HG02885 (cell line): Measurements from ENCODE around the gene ROBO3.

Experiments
- ATAC-seq: cut with Tn5 transposase; IDR thresholded peaks from one replicate; pipeline ENCODE4 v1.9.1; 2021; ENCODE audit warnings: mild to moderate bottlenecking; ENCODE audit not compliant: unreplicated experiment, poor library complexity

The ROBO3 gene

DNA sequence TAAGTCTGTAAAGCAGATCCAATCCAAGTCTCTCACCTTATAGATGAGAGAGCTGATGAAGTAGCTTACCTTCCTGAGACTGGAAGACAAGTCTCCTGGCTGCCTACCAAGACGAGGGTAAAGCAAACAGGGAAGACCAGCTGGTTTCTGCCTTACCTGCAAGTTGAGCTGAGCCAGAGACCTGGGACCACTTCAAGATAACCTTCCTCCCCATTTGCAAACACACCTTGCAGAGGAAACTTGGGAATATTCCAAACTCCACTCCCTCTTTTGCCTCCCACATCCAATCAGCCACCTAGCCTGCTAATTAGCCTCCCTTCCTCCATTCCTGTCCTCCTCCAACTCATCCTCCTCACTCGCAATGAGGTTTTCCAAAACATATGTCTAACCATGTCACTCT lies 23.4 kb upstream of the ROBO3 start:
- no peak for ATAC-seq

DNA sequence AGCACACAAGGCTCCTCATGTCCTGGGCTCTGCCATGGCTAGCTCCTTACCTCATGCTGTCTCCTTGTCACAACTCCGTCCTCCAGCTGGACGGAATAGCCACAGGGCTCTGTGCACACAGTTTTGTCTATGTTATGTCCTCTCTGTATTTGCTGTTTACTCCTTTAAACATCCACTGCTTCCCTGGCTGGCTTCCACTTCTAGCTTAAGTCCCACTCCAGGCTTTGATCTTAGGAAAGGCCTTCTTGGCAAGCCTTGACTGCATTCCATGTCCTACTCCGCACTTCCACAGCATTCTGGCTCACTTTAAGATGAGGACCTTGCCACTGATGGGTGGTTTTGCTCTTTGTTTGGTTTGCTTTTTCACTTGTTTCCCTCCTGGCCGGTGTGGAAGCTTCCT lies 22.9 kb upstream of the ROBO3 start:
- ATAC-seq = no peak

DNA sequence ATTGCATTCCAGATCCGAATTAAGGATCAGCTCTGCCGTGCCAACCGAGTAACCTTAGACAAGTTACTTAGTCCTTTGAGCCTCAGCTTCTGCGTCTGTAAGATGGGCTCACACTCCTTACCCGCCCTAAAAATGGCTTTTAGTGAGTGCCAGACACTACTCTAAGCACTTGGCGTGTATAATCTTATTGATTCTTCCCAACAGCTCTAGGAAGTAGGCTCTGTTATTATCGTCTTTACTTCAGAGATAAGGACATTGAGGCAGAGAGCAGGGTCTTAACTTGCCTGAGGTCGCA lies 21.7 kb upstream of the ROBO3 start:
- no peak for ATAC-seq

DNA sequence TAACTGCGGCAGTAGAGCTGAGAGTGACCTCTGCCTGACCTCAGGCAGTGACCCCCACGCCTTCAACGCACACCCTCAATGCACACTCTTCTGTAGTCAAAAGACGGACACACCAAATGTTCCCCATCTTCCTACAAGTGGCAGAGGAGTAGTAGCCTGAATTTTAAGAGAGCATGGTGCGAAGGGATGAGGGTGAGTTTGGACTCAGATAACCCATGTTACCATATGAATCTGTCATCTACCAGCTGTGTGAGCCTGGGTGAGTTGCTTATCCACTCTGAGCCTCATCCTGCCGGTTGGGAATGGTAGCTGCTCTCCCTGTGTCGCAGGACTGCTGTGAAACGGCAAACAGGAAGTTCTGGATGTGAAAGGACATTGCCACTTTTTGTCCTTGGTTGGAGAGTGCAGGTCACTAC lies 20.6 kb upstream of the ROBO3 start:
- no peak for ATAC-seq

DNA sequence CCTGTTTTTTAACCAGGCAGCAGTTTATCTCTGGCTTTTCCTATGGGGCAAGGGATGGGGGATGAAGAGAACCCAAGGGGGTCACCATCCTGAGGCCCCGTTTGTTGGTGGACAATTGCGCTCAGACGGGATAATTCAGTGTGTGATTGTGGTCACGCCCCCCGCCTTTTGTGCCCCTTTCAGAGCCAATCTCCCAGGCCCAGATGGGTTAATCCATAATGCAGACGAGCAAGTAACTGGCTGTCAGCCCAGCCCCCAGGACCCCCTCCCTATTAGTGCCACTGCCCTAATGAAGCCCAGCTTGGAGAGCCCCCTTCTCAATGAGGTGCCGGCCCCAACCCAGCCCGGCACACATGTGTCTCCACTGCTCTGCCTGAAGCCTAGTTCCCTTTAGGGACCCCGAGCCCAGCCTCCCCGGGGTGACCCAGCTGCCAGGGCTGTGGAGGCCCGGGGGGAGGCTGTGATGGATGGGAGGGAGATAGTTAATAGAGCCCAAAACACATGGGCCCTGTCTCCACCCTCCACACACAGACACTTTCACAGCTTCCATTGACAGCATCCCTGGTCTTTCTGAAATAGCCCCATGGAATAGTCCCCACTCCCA lies 19.1 kb upstream of the ROBO3 start:
- ATAC-seq = no peak

DNA sequence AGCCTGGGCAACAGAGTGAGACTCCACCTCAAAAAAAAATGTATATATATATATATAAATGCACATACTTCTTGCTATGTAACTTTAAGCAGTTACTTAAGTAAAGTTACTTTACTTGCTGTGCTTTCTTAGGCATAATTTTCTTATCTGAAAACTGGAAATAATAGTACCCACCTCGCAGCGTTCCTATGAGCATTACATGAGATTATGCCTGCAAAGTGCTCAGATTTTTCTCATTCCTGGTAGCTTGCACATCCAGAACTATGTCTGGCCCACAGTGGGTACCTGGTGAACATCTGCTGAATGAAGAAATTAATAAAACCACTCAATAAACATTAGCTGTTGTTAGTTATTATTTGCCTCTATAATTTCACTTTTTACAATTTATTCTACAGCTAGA lies 6.1 kb upstream of the ROBO3 start:
- ATAC-seq = no peak

DNA sequence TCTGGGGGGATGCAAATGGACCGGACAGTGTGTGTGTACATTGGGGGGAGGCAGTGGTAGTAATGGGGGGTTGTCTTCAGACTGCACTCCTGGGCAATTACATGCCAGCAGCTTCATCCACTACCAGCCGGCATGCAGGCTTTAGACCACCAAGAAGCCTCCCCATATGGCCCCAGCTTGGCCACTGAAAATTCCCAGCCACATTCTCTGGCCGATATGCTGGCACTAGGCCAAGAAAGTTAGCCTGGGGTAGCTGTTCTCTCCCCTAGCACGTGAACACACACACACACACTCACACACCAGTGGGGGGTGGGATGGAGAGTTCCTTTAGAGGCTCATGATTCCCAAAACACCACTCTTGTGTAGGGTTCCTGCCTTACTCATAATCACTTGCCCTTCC lies 3.6 kb upstream of the ROBO3 start:
- no peak for ATAC-seq

DNA sequence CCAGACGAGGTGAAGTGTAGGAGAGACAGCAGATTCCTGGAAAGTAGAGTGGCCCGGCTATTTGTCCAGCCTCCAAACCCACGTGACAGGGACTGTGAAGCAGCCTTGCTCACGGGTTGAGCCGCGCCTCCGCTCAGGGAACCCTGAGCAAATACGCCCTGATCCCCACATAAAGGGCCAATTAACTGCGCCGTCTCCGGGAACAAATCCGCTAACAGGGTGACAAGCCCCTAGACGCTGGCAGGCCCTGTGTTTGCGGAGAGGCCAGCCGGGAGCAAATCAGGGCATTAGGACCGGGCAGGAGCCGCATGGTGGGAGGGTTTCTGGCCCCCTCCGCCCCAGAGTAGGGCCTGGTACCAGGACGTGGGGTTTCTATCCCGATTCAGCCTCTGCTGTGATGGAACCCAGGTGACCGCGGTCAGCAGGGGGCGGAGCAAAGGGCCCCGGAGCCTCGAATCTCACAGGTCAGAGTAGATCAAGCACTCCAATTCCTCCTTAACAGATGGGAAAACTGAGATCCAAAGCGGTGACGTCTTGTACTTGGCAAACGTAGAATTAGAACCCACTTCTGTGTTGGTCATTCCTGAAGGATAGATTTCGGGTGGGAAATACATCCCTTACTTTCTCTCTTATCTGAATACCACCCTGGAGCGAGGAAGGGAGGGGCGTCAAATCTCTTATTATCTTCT lies 2.0 kb upstream of the ROBO3 start:
- ATAC-seq = no peak

DNA sequence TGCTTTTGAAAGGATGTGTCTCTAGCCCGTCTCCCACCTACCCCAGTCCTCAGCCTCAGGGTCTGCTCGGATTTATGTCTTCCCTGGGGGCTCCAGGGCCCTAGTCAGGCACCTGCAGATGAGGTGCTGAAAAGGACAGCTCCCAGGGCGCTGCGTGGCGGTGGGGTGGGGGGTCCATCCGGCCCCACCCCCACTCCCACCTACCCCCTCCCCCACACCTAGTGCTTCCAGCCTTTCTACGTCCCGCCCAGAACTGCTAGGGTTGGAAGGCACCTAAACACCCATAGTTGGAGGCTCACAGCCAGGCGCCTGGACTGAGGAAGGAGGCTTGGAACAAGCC lies 1.4 kb upstream of the ROBO3 start:
- ATAC-seq = no peak

DNA sequence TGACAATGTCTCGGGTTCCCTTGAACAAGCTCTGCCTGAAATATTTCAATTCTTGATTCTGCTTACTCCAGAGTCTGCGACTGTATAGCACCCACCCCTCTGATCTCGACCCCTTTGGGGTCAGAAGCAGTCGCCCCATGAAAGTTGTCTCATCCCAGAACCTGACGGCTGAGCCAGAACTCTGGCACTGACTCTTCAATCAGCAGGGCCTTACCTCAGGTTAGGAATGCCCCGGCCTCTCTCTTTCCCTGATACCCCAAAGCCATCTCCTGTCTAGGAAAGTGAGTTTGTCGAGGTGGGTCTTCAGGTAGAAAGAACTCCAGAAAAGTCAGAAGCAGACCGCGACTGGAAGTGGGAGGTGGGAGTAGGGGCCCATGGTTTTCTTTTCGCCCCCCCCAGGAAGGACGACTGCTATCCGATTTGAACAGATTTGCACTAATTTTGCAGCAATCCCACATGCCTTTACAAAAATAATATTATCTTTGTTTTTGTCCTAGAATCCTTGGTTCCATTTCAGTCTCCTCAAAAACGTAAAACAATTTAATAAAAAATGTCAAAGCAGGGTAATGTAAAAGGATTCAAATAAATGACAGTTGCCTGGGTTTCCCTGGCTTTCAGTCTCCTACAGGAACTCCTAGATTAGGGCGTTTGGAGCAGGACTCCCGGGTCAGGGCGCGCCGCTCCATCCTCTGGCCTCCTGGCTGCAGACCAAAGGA lies 898 bp upstream of the ROBO3 start:
- no peak for ATAC-seq

DNA sequence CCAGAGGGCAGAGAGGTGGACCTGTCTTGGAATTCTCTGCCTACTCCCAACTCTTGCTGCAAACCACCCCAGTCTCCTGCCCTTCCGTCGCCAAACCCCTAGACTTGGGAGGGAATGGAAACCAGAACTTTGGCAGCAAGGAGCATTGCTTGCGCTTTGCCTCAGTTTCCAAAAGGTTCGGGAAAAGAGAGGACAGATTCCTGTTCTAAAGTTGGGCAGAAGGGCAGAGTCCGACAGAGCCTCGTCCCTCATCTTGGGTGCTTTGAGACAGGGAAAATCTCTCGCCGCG lies 396 bp upstream of the ROBO3 start:
- ATAC-seq = no peak

DNA sequence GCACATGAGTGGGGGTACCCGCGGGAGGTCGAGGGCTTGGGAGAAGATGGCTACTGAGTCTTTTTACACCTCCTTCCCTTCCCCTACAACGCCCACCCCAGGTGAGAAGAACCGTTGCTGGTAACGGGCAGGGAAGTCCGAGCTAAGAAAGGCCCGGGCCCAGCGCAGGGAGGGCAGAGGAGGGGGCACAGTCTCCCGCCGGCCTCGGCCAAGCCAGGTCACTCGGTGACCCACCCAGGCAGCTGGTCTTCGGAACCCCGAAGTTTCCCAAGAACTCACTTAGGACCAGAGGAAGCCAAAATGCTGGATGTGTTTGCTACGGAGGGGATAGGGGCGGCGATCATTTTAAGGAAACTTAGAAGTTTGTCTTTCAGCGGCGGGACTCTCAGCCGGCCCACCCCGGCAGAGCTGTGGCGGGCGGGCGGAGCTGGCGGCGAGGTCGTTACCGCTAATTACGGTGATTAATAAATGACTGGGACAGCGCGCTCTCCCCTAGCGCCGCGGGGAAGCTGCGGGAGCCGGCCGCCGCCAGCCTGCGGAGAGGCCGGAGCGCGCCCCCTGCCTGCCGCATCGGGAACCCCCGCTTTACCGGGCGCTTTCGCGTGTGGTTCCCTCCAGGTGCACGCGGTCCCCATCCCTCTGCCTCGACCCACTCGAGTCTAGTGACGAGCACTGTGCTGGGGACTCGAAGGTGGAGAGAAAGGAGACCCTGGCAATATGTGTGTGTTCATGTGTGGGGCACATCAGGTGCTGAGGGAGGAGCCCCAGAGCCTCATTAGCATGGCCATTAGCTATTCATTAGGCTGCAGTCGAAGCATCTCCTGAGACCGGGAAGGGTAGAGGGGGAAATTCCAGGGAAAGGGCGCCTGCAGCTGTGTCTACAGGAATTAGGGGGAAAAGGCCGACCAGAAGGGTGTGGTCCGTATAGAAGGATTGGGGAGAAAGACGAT lies 945 bp downstream of the ROBO3 start:
- peak; percentile 52 for ATAC-seq

DNA sequence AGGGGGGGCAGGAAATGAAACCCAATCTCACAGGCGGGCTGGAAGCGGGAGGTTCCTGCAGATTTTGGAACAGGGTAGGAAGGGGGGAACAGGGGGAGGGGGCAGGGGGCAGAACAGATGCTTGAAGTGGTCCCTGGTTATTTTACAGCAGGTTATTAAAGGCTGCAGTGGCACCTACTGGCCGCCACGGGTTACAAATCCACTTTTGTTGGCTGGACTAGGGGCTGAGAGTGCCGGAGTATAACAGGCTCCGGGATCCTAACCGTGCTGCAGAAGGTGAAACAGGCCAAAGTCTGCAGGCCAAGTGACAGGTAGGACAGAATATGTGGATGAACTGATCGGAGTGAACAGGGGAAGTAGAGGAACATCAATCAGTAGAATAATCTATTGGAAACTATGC lies 2.5 kb downstream of the ROBO3 start:
- peak; percentile 69 for ATAC-seq

DNA sequence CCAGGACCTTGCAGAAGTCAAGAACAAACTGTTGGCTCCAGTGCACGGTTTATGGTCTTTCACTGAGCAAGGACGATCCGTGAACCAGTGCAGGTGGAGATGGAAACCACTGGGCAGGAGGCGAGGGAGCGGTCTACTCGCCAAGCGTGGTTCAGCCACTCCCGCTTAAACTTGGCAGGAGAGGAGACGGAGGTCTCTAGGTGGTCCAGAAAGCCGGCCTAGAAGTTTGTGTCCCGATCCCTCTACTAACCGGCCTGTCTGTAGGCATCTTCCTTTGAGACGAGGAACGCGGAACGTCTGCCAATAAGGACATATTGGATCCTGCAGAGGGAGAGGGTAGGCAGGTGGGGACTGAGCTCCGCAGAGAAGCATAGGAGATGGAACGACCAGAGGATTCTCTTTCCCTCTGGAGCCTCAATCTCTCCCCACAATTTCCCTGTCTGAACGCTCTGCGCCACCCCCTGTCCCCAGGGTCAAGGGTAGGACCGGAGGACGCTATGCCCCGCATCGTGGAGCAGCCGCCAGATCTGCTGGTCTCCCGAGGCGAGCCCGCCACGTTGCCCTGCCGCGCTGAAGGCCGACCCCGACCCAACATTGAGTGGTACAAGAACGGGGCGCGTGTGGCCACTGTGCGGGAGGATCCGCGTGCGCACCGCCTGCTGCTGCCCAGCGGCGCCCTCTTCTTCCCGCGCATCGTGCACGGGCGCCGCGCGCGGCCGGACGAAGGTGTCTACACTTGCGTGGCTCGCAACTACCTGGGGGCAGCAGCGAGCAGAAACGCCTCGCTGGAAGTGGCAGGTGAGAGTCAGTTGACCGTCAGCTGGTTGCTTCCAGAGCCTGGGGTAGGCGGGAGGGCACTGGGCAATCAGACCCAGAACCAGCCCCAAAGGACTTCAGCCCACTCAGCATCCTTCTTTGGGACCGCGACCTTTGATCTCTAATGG lies 3.4 kb downstream of the ROBO3 start:
- no peak for ATAC-seq

DNA sequence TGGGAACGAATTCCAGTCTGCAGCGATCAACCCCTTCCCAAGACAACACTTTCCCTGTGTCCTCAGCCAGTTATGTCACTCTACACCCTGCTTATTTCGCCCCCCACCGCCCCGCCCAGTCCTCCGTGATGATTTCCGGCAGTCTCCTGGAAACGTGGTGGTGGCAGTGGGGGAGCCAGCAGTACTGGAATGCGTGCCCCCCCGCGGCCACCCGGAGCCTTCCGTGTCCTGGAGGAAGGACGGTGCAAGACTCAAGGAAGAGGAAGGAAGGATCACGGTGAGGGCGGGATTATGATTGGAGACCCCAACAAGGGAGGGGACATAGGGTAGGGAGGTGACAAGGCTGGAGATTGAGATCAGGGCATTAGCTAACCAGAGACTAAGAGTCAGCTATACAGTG lies 4.1 kb downstream of the ROBO3 start:
- ATAC-seq = no peak

DNA sequence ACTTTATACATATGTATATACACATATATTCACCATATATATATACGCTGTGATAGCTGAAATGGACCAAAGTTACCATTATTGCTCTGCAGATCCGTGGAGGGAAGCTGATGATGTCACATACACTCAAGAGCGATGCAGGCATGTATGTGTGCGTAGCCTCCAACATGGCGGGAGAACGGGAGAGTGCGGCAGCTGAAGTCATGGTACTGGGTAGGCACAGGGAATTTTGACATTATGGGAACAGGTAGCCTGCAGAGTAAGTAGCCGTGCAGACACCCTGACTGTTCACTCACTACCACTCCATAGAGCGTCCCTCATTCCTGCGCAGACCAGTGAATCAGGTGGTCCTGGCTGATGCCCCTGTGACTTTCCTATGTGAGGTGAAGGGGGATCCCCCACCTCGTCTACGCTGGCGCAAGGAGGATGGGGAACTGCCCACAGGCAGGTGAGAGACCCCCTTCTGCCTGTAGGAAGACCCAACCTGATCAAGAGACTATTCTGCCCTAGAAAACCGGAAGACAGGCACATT lies 4.7 kb downstream of the ROBO3 start:
- no peak for ATAC-seq

DNA sequence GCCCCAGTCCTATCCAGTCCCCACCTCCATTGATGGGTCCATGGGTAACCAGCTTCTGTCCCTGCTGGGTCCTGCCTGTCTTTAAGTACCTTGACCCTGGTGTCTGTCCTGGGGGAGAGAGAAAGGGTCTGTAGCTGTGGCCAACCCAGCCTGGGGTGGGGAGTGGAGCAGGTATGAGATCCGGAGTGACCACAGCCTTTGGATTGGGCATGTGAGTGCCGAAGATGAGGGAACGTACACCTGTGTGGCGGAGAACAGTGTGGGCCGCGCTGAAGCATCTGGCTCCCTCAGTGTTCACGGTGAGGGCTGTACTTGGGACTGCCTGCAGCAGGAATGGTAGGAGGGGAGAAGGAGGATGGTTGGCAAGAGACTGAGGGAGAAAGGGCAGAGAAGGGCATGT lies 5.2 kb downstream of the ROBO3 start:
- ATAC-seq = no peak

DNA sequence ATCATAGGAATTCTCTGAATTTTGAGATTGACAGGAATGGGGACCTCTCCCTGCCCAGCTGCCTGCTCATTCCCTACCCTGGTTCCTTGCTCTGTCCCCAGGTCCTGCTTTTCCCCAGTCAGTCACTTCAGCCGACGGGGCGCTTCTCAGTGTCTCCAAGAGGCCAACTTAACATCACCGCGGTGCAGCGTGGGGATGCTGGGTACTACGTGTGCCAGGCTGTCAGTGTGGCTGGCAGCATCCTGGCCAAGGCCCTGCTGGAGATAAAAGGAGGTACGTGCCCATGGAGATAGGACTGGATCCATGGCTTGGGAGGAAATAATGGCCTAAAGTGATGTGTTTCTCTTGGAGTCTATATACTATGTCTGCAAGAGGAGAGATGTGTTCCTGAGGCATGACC lies 7.0 kb downstream of the ROBO3 start:
- no peak for ATAC-seq

DNA sequence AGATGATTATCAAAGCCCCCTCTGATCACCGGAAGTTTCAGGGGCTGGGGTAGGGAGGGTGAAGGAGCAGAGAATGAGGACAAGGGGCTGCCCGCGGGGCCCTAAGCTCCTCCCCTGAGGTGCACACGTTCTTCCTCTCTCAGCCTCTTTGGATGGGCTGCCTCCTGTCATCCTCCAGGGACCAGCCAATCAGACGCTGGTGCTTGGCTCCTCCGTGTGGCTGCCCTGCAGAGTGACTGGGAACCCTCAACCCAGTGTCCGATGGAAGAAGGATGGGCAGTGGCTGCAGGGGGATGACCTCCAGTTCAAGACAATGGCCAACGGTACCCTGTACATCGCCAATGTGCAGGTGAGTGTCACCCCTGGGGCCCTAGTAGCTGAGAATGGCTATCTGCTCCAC lies 7.5 kb downstream of the ROBO3 start:
- no peak for ATAC-seq

DNA sequence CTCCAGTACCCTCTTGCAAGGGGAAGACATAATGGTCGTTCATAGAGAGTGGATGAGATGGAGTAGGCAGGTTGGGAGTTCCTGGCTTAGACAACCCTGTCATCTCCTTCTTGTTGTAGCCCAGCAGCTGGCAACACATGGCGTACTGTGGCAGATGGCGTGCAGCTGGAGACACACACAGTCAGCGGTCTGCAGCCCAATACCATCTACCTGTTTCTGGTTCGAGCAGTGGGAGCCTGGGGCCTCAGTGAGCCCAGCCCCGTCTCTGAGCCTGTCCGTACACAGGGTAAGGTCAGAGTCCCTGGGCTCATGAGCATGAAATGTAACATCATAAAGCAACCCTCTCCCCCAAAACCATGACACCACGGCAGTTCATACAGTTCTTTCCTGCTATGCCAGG lies 8.7 kb downstream of the ROBO3 start:
- ATAC-seq = no peak
